ENCODE measurements around the gene MPP2.

- no peak for TF ChIP-seq FOXM1 (IDR thresholded peaks at IDR 0.05; ENCODE audit: borderline replicate concordance, low read depth)
- no peak for TF ChIP-seq EP300 (IDR thresholded peaks at IDR 0.05; ENCODE audit: borderline replicate concordance)
- TF ChIP-seq, protein P1, sequence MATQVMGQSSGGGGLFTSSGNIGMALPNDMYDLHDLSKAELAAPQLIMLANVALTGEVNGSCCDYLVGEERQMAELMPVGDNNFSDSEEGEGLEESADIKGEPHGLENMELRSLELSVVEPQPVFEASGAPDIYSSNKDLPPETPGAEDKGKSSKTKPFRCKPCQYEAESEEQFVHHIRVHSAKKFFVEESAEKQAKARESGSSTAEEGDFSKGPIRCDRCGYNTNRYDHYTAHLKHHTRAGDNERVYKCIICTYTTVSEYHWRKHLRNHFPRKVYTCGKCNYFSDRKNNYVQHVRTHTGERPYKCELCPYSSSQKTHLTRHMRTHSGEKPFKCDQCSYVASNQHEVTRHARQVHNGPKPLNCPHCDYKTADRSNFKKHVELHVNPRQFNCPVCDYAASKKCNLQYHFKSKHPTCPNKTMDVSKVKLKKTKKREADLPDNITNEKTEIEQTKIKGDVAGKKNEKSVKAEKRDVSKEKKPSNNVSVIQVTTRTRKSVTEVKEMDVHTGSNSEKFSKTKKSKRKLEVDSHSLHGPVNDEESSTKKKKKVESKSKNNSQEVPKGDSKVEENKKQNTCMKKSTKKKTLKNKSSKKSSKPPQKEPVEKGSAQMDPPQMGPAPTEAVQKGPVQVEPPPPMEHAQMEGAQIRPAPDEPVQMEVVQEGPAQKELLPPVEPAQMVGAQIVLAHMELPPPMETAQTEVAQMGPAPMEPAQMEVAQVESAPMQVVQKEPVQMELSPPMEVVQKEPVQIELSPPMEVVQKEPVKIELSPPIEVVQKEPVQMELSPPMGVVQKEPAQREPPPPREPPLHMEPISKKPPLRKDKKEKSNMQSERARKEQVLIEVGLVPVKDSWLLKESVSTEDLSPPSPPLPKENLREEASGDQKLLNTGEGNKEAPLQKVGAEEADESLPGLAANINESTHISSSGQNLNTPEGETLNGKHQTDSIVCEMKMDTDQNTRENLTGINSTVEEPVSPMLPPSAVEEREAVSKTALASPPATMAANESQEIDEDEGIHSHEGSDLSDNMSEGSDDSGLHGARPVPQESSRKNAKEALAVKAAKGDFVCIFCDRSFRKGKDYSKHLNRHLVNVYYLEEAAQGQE (IDR thresholded peaks at IDR 0.05; ENCODE audit: low read depth), result no peak
- TF ChIP-seq, protein P2, sequence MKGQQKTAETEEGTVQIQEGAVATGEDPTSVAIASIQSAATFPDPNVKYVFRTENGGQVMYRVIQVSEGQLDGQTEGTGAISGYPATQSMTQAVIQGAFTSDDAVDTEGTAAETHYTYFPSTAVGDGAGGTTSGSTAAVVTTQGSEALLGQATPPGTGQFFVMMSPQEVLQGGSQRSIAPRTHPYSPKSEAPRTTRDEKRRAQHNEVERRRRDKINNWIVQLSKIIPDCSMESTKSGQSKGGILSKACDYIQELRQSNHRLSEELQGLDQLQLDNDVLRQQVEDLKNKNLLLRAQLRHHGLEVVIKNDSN (IDR thresholded peaks at IDR 0.05), result no peak
- TF ChIP-seq CEBPB (IDR thresholded peaks at IDR 0.05), result no peak
- no peak for TF ChIP-seq TEAD4 (IDR thresholded peaks at IDR 0.05)
- TF ChIP-seq CREB1 (IDR thresholded peaks at IDR 0.05; ENCODE audit: low read depth), result no peak
Measured at GRCh38 chr17:43873091-43873490, 34.2 kb downstream of the MPP2 start.
